Measurements from ENCODE around the gene CHRM4. TPM values are rescaled to one million over a fixed set of nuclear protein-coding genes. Genes with fewer than 3 reads are reported as not detected.

Gene CHRM4
- total RNA-seq, 1 donor from 2014 or later, result not detected

DNA sequence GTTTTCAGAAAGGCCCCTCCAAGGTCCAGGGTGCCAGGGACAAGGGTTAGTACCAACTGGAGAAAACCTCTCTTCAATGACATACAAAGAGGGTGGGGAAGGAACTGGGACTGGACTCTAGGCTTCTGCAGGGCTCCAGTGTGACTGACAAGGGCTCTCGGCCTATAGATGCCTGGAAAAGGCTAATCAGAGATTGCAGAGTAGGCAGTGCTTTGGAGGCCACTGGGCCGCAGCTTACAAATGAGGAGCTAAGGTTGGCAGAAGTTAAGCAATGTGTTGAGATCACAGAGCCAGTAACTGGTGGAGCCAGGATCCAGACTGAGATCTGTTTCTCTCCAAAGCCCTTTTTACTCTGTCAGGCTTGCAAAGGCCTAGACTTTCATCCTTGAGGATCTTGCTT is 51.8 kb downstream of the CHRM4 start:
- Histone ChIP-seq H3K36me3 (no peaks in the 10 kb centered on the region), H3K27ac (peak overlapping the region; percentile 78), H3K27me3 (ENCODE audit: low read depth) (no peaks in the 10 kb centered on the region), H3K4me1 (peaks cover 78% of the 10 kb centered on the region), H3K4me3 (no peak overlapping the region), H3K9me3 (no peaks in the 10 kb centered on the region)
- intact Hi-C loops (cut with DNase I), result no loop called here
- ATAC-seq, result peak; percentile 26 to 35
- DNase-seq, result no peak
- TF ChIP-seq CTCF (IDR thresholded peaks at IDR 0.05), result no peak

DNA sequence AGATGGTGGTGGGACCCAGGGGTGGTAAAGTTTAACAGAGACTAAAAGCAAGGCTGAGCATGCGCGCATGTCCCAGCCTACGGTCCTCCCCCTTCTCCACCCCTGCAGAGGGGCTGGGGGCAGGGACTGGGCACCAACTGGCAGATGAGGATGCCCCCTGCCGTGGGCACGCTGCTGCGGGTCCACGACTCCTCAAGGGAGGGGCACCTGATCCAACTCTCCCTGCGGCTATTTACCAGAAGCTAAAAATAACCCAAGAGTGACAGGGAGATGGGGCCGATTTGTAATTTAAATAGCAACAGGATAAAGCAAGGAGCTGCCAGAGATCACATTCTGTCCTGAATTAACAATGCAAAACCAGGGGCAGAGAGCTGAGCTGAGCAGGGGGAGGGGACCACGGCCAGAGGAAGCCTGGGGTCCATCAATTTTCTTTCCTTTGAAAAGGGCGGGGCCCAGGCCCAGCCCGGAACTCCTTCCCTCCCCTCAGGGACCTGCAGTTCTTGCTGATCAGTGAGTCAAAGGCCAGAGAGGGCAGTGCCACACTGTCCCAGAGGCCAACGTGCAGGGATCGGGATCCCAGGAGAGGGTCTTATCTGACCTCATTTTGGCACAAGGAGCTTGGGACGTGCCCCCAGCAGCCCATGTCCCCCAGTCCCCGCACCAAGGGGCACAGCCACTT is 52.4 kb downstream of the CHRM4 start:
- ATAC-seq, result peak; percentile 44 to 57
- Histone ChIP-seq H3K4me3 (peak overlapping the region; percentile 36), H3K36me3 (no peaks in the 10 kb centered on the region), H3K27me3 (ENCODE audit: low read depth) (no peaks in the 10 kb centered on the region), H3K27ac (peak overlapping the region; percentile 78), H3K4me1 (peaks cover 72% of the 10 kb centered on the region), H3K9me3 (no peaks in the 10 kb centered on the region)
- intact Hi-C loops (cut with DNase I), result no loop called here
- no peak for DNase-seq
- TF ChIP-seq CTCF (IDR thresholded peaks at IDR 0.05), result no peak

- H3K27ac ChIP-seq, result peak overlapping the region; percentile 78
- ATAC-seq, result no peak
- peak overlapping the region; percentile 36 for H3K4me3 ChIP-seq
Measured at GRCh38 chr11:46338636-46338987, 53.0 kb downstream of the CHRM4 start.

DNA sequence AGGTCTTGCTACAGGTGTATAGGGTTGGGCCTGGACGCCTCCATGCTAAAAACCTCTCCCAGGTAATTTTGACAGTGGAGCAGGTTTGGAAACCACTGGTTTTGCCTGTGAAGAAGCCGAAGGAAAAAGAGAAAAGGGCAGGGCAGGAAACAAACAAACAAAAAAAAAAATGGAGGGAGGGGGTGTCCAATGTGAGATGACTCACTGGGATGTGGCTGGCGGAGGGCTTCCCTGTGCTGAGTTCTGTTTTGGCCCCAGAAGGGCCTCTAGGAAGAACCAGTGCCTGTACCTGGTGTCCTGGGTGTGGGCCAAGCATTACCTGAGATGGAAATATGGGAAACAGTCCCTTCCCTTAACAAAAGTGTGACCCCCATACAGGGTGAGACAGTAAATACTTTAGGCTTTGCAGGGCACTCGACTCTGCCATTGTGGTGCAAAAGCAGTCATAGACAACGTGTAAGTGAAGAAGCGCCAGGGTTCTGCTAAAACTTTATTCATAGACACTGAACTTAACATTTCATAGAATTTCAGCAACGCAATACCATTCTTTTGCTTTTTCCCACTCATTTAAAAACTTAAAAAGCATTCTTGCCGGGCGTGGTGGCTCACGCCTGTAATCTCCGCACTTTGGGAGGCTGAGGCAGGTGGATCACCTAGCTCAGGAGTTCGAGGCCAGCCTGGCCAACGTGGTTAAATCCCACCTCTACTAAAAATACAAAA is 53.8 kb downstream of the CHRM4 start:
- peaks cover 11% of the 10 kb centered on the region for H3K27me3 ChIP-seq (ENCODE audit: low read depth)
- H3K9me3 ChIP-seq, result no peaks in the 10 kb centered on the region
- no peaks in the 10 kb centered on the region for H3K36me3 ChIP-seq
- no peak for ATAC-seq
- TF ChIP-seq CTCF (IDR thresholded peaks at IDR 0.05), result no peak
- peak overlapping the region; percentile 78 for H3K27ac ChIP-seq
- DNase-seq, result no peak
- intact Hi-C loops (cut with DNase I), result no loop called here
- H3K4me1 ChIP-seq, result peaks cover 69% of the 10 kb centered on the region
- no peak overlapping the region for H3K4me3 ChIP-seq

More at GRCh38 chr11:46338636-46338987, 53.0 kb downstream of the CHRM4 start:
- Histone ChIP-seq H3K4me1 (peaks cover 72% of the 10 kb centered on the region), H3K9me3 (no peaks in the 10 kb centered on the region), H3K36me3 (no peaks in the 10 kb centered on the region), H3K27me3 (ENCODE audit: low read depth) (peaks cover 3% of the 10 kb centered on the region)
- no peak for DNase-seq
- no peak for TF ChIP-seq CTCF (IDR thresholded peaks at IDR 0.05)
- intact Hi-C loops (cut with DNase I), result no loop called here

- no peak for TF ChIP-seq CTCF (IDR thresholded peaks at IDR 0.05)
- DNase-seq (peak; percentile 82), ATAC-seq (peak in 1 of 2 donors; percentile 26)
- Histone ChIP-seq H3K4me3 (no peak overlapping the region), H3K9me3 (no peaks in the 10 kb centered on the region), H3K36me3 (no peaks in the 10 kb centered on the region), H3K27me3 (ENCODE audit: low read depth) (peaks cover 22% of the 10 kb centered on the region), H3K4me1 (peaks cover 68% of the 10 kb centered on the region), H3K27ac (no peak overlapping the region)
- intact Hi-C loops (cut with DNase I), result no loop called here
Measured at GRCh38 chr11:46336563-46337180, 54.9 kb downstream of the CHRM4 start.

All from lower lobe of right lung (tissue), 2 donors.